GM18499 (cell line): ENCODE measurements around the gene MECR.
"Not testable (repeated sequence)": the region's sequence is repeated elsewhere in the genome, so short reads cannot be mapped to it uniquely, and the experiment has no call there.

Experiments
- ATAC-seq: cut with Tn5 transposase; IDR thresholded peaks from one replicate; pipeline ENCODE4 v1.9.1; 2021; ENCODE audit warnings: moderate number of reproducible peaks; ENCODE audit not compliant: insufficient read depth, unreplicated experiment

The MECR gene

GRCh38 chr1:29179641-29180184 lies 51.0 kb downstream of the MECR start:
- no peak for ATAC-seq

GRCh38 chr1:29177022-29177705 lies 53.6 kb downstream of the MECR start:
- no peak for ATAC-seq

GRCh38 chr1:29176576-29176975 lies 54.2 kb downstream of the MECR start:
- ATAC-seq, result no peak

- no peak for ATAC-seq
These were observed 58.3 kb downstream of the MECR start for GRCh38 chr1:29172415-29172939.

GRCh38 chr1:29171521-29171920 lies 59.2 kb downstream of the MECR start:
- no peak for ATAC-seq

DNA sequence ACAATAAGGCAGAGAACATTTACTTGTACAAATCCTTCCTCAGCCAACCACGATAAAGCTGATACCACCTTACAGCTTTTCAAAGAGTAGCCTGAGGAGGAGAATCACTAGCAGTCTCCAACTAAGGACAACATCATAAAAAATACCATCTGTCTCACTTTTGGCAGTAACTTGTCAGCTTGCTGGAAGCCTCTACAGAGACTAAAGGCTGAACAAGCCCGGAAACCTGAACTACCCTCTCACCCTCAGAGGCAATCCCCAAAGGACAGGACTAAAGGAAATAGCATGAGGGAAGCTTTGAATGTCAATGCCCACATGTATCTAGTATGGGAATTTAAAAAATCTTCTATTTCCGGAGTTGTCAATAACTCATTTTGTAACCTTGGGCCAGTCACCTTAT lies 59.6 kb downstream of the MECR start:
- ATAC-seq, result no peak

- no peak for ATAC-seq
These were observed 60.8 kb downstream of the MECR start for GRCh38 chr1:29169976-29170375.

DNA sequence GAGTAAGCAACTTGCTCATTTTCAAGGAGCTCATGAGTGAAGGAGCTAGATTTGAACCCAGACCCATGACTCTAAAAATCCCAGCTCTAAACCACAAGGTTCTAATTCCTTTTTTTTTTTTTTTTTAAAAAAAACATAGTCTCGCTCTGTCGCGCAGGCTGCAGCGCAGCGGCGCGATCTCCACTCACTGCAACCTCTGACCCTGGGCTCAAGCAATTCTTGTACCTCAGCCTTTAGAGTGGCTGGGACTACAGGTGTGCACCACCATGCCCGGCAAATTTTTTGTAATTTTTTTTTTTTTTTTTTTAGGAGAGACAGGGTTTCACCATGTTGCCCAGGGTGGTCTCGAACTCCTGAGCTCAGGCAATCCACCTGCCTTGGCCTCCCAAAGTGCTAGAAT lies 62.8 kb downstream of the MECR start:
- no peak for ATAC-seq

- ATAC-seq, result no peak
These were observed 64.3 kb downstream of the MECR start for GRCh38 chr1:29166291-29166878.

GRCh38 chr1:29164588-29164987 lies 66.1 kb downstream of the MECR start:
- ATAC-seq, result no peak

GRCh38 chr1:29162476-29163138 lies 68.1 kb downstream of the MECR start:
- ATAC-seq, result no peak

DNA sequence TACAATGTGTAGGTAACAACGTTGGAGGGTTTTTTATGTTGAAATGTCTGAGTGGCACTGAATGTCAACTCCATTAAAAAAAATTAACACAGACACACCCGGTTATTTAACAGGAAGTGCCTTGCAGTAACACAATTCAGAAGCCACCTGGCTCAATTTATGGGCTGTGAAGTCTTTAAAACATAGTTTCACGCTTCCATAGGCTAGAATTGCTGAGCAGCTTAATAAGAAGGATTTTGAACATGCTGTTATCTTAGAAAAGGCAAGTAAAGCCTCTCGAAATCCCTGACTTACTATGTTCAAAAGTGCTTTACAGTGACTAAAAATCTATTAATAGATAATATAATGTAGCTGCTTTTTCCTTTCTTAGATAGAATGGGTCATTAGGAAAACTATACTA lies 68.7 kb downstream of the MECR start:
- ATAC-seq, result no peak

DNA sequence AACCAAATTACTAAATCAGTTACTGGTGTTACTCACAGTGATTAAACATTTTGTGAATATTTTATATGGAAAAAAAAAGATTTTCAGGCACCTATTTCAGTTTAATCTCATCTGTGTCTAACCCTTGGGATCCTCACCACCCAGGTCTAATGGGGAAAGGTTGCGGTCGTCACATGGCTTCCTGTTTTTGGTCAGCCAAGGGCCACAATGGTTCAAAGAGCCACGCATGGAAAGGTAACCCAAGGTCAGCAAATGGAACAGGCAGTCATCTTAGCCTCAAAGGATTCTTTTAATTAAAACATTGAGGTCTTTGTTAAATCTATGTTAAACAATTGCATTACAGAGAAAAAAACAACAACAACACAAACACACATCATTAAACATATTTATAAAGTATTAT lies 71.0 kb downstream of the MECR start:
- ATAC-seq, result no peak

DNA sequence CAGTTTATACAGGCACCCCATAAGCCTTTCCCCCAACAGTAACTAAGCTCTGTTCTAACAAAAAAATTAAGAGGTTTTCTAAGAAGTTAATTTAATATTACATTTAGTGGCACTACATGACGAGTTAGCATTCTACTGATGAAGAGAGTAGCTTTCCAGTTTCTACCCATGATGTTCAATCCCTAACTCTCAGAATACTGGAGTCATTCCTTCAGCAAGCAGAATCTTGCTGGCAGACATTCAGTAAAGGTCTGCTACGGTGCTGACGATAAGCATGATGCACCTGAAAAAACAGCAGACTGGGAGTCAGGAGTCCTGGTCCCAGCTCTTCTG lies 73.5 kb downstream of the MECR start:
- no peak for ATAC-seq

- no peak for ATAC-seq
These were observed 74.0 kb downstream of the MECR start for GRCh38 chr1:29156543-29157268.

DNA sequence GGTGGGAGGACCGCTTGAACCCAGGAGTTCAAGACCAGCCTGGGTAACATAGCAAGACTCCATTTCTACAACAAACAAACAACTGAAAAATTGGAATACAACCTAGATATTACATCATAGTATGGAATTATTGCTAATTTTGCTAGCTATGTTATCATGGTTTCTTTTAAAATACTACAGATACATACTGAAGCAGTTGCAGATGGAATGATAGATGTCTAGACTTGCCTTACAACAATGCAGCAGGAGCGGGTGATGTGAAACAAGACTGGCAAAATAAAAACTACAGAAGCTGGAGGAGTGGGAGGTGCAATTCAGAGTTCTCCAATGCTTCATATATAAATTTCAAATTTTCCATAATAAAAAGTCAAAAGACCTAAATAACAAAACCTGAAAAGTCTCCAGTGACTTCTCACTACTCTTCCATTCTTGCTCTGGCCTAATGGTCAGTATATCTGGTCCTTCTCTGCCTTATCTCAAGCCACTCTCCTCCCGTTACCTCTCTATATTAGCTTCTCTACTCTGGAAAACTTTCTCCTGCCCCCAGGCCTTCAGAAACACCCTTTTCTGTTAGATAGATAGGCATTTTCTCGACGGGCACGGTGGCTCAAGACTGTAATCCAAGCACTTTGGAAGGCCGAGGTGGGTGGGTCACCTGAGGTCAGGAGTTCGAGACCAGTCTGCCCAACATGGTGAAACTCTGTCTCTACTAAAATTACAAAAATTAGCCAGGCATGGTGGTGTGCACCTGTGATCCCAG lies 78.5 kb downstream of the MECR start:
- no peak for ATAC-seq

DNA sequence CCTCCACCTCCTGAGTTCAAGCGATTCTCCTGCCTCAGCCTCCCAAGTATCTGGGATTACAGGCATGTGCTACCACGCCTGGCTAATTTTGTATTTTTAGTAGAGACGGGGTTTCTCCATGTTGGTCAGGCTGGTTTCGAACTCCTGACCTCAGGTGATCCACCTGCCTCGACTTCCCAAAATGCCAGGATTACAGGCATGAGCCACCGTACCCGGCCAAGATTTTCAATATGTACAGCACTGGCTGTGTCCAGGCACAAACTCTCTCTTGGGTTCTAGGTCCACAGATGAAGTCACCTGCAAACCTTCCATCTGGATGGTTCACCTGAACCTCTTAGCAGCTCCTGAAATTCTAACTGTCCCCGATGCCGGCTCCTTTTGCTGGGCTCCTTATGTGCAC lies 80.4 kb downstream of the MECR start:
- ATAC-seq, result not testable (repeated sequence)

- no peak for ATAC-seq
These were observed 81.9 kb downstream of the MECR start for GRCh38 chr1:29148656-29149491.

GRCh38 chr1:29145739-29146437 lies 84.8 kb downstream of the MECR start:
- no peak for ATAC-seq
